ENCODE results near the gene ZNF821.

- TF ChIP-seq CTCF (IDR thresholded peaks at IDR 0.05) (no peak), POLR2A (IDR thresholded peaks at IDR 0.05) (no peak), POLR2AphosphoS5 (IDR thresholded peaks at IDR 0.05) (no peak)
Observed at GRCh38 chr16:71912534-71913275, 28.7 kb upstream of the ZNF821 start.

Measured in breast epithelium (tissue), 3 donors.